ENCODE measurements around the gene LRMDA. TPM values are rescaled to one million over a fixed set of nuclear protein-coding genes. Genes with fewer than 3 reads are reported as not detected.

Gene LRMDA
- total and polyA plus RNA-seq, 2 of the 4 experiments (the other 2 are of a cell fraction): 0.07 TPM; not detected in 1

GRCh38 chr10:75707080-75707840, 275.8 kb downstream of the LRMDA start:
- TF ChIP-seq BHLHE40 (IDR thresholded peaks at IDR 0.05; ENCODE audit: low read depth, low read length) (no peak), RFX5 (IDR thresholded peaks at IDR 0.05; ENCODE audit: low read depth, low read length) (no peak), ELK1 (IDR thresholded peaks at IDR 0.05; ENCODE audit: borderline replicate concordance, low read depth, low read length) (no peak), RCOR1 (IDR thresholded peaks at IDR 0.05; ENCODE audit: insufficient replicate concordance, low read length) (no peak), NFE2L2 (IDR thresholded peaks at IDR 0.05; ENCODE audit: low read depth, low read length) (no peak), MXI1 (IDR thresholded peaks at IDR 0.05; ENCODE audit: borderline replicate concordance, low read depth, low read length) (no peak), CHD1 (IDR thresholded peaks at IDR 0.05; ENCODE audit: low read depth, low read length) (no peak), CEBPB (IDR thresholded peaks at IDR 0.05; ENCODE audit: low read depth, low read length) (no peak), POLR2A (IDR thresholded peaks at IDR 0.05; ENCODE audit: low read depth, low read length) (no peak), SMC3 (IDR thresholded peaks at IDR 0.05; ENCODE audit: low read depth, low read length) (no peak), MAZ (IDR thresholded peaks at IDR 0.05; ENCODE audit: borderline replicate concordance, low read depth, low read length) (no peak), FOS (IDR thresholded peaks at IDR 0.05; ENCODE audit: low read depth, low read length) (no peak), MAFK (IDR thresholded peaks at IDR 0.05; ENCODE audit: low read depth, low read length) (no peak), USF2 (IDR thresholded peaks at IDR 0.05; ENCODE audit: low read depth, low read length) (no peak), CTCF (conservative IDR thresholded peaks at IDR 0.05; ENCODE audit: low read depth, low read length) (no peak), RAD21 (IDR thresholded peaks at IDR 0.05; ENCODE audit: low read length) (no peak)
- Histone ChIP-seq H3K27ac (ENCODE audit: insufficient read depth, low read length) (no peak overlapping the region), H3K79me1 (ENCODE audit: low read depth in 1 of 2, low read length in 2 of 2) (no peaks in the 10 kb centered on the region), H3K27me3 (ENCODE audit: control insufficient read depth, insufficient read depth, low read length) (peaks cover 4% of the 10 kb centered on the region; the same call in 1 of the 2 replicates), H2AFZ (replicated peaks; ENCODE audit: low read length, poor library complexity) (no peak overlapping the region), H3K14ac (replicated peaks; ENCODE audit: low read depth, low read length) (no peak overlapping the region), H3K4me1 (ENCODE audit: control insufficient read depth, insufficient read depth, low read length) (no peaks in the 10 kb centered on the region), H2BK15ac (ENCODE audit: low read depth, low read length) (no peak overlapping the region), H3K56ac (ENCODE audit: extremely low read depth, insufficient read depth, low read length) (no peak overlapping the region), H3K18ac (ENCODE audit: low read depth, low read length) (no peak overlapping the region), H4K8ac (ENCODE audit: low read depth in 2 of 2, low read length in 2 of 2) (no peak overlapping the region), H3K9ac (ENCODE audit: low read depth, low read length) (no peak overlapping the region), H4K20me1 (ENCODE audit: insufficient read depth, low read length) (no peaks in the 10 kb centered on the region), H2BK120ac (ENCODE audit: low read depth, low read length) (no peak overlapping the region), H2BK20ac (ENCODE audit: low read depth, low read length) (no peak overlapping the region), H3K4me2 (ENCODE audit: low read depth, low read length) (no peak overlapping the region), H2AK9ac (replicated peaks; ENCODE audit: low read depth, low read length, poor library complexity) (no peak overlapping the region), H2AK5ac (ENCODE audit: low read depth, low read length) (no peak overlapping the region), H3K4ac (ENCODE audit: low read depth, low read length) (no peak overlapping the region), H4K5ac (ENCODE audit: low read depth, low read length) (no peak overlapping the region), H3K4me3 (ENCODE audit: insufficient read depth, low read depth, low read length) (no peak overlapping the region), H3K9me1 (ENCODE audit: insufficient read depth, low read length) (no peaks in the 10 kb centered on the region), H3K9me3 (ENCODE audit: control insufficient read depth, insufficient read depth, low read length) (no peaks in the 10 kb centered on the region), H3K36me3 (ENCODE audit: control insufficient read depth, insufficient read depth, low read length) (no peaks in the 10 kb centered on the region), H3K23ac (ENCODE audit: low read depth, low read length) (no peak overlapping the region), H2BK5ac (ENCODE audit: low read depth, low read length, poor library complexity, severe bottlenecking) (no peak overlapping the region), H4K91ac (ENCODE audit: insufficient read depth, low read depth, low read length) (no peak overlapping the region)
- intact Hi-C loops (cut with micrococcal nuclease): no loop called here
- in situ Hi-C loops (cut with MboI; ENCODE audit: low sequenced_read_pairs): no loop called here
- ATAC-seq (ENCODE audit: low read depth) (no peak), DNase-seq (no peak)
- dilution Hi-C loops (cut with HindIII; ENCODE audit: low sequenced_read_pairs, unreplicated experiment): no loop called here
- ChIA-PET CTCF (no interaction called here), POLR2A (ENCODE audit: unreplicated experiment) (no interaction called here)
- BruUV-seq (replicated peaks): no TSS peak
- WGBS, 2 experiments (ENCODE audit: extremely low coverage in 2 of 2, insufficient read length in 1 of 2): 100% methylated on average over 1 of the region's 9 CpGs; no CpG with 5 or more reads in 1 of the 2 experiments

Data from IMR-90 (cell line).